Mesenchymal stem cell (in vitro differentiated cells and primary cell): ENCODE measurements around the gene KCNA4.
A peak's percentile ranks its signal among the peaks of the same experiment; 100 is the strongest.

ENCODE experiments used
- DNase-seq: peaks from one replicate; pipeline ENCODE4 v3.0.0-alpha.2; 2013
- H2AFZ ChIP-seq: one replicate; pipeline ENCODE4 v1.6.1; 2013; ENCODE audit warnings: low read depth, mild to moderate bottlenecking, control low read depth, inconsistent platforms, low read length, moderate library complexity
- H2AK5ac ChIP-seq: 2 replicates; pipeline ENCODE4 v1.6.1; 2013; ENCODE audit warnings: low read length, moderate library complexity, mild to moderate bottlenecking, inconsistent platforms; ENCODE audit not compliant: severe bottlenecking
- H2BK120ac ChIP-seq: one replicate; pipeline ENCODE4 v1.6.1; 2013; ENCODE audit warnings: low read depth, mild to moderate bottlenecking, inconsistent platforms, low read length, moderate library complexity
- H2BK12ac ChIP-seq, 2 experiments: one replicate each; pipeline ENCODE4 v1.6.1; 2013; ENCODE audit warnings: inconsistent platforms in 2 of 2, low read length in 2 of 2, mild to moderate bottlenecking in 2 of 2, moderate library complexity in 2 of 2, control low read depth in 1 of 2
- H2BK15ac ChIP-seq: one replicate; pipeline ENCODE4 v1.6.1; 2013; ENCODE audit warnings: mild to moderate bottlenecking, low read depth, inconsistent platforms; ENCODE audit not compliant: poor library complexity, severe bottlenecking
- H2BK5ac ChIP-seq: 2 replicates; pipeline ENCODE4 v1.6.1; 2013; ENCODE audit warnings: low read depth, mild to moderate bottlenecking, low read length, control low read depth, inconsistent platforms; ENCODE audit not compliant: poor library complexity, severe bottlenecking
- H3K14ac ChIP-seq, 2 experiments: one replicate each; pipeline ENCODE4 v1.6.1; 2013; ENCODE audit warnings: inconsistent platforms in 2 of 2, low read length in 2 of 2, control low read depth in 1 of 2, mild to moderate bottlenecking in 1 of 2, moderate library complexity in 1 of 2
- H3K18ac ChIP-seq, 2 experiments: one replicate each; pipeline ENCODE4 v1.6.1; 2013; ENCODE audit warnings: inconsistent platforms in 2 of 2, low read length in 2 of 2, control low read depth in 1 of 2, low read depth in 1 of 2, mild to moderate bottlenecking in 1 of 2
- H3K23ac ChIP-seq, 2 experiments: one replicate each; pipeline ENCODE4 v1.6.1; 2013; ENCODE audit warnings: inconsistent platforms in 2 of 2, low read length in 2 of 2, mild to moderate bottlenecking in 2 of 2, moderate library complexity in 2 of 2, control low read depth in 1 of 2
- H3K27ac ChIP-seq: 2 replicates; pipeline ENCODE4 v1.5.1; 2013; ENCODE audit warnings: mild to moderate bottlenecking, moderate library complexity, low read length, control low read depth, inconsistent platforms; ENCODE audit not compliant: poor library complexity, severe bottlenecking
- H3K27me3 ChIP-seq, 2 experiments: 2 replicates each; pipeline versions ENCODE4 v1.6.1 to v1.7.0; 2013; ENCODE audit warnings: low read length in 2 of 2, mild to moderate bottlenecking in 2 of 2, moderate library complexity in 2 of 2, control low read depth in 1 of 2, inconsistent platforms in 1 of 2; ENCODE audit not compliant: control insufficient read depth in 1 of 2, insufficient read depth in 1 of 2
- H3K36me3 ChIP-seq, 2 experiments: 2 replicates each; pipeline versions ENCODE4 v1.6.1 to v1.7.0; 2013; ENCODE audit warnings: low read length in 2 of 2, control low read depth in 1 of 2, inconsistent platforms in 1 of 2, low read depth in 1 of 2, mild to moderate bottlenecking in 1 of 2; ENCODE audit not compliant: insufficient read depth in 2 of 2, control insufficient read depth in 1 of 2
- H3K4ac ChIP-seq, 2 experiments: one replicate each; pipeline ENCODE4 v1.6.1; 2013; ENCODE audit warnings: inconsistent platforms in 2 of 2, low read length in 2 of 2, mild to moderate bottlenecking in 2 of 2, moderate library complexity in 2 of 2, control low read depth in 1 of 2, low read depth in 1 of 2
- H3K4me1 ChIP-seq: 2 replicates; pipeline ENCODE4 v1.6.1; 2013; ENCODE audit warnings: low read depth, low read length, control low read depth; ENCODE audit not compliant: control insufficient read depth, insufficient read depth
- H3K4me2 ChIP-seq: 2 replicates; pipeline ENCODE4 v1.6.1; 2013; ENCODE audit warnings: low read length, mild to moderate bottlenecking, inconsistent platforms; ENCODE audit not compliant: poor library complexity, severe bottlenecking
- H3K4me3 ChIP-seq, 2 experiments: 2 replicates each; pipeline versions ENCODE4 v1.5.1 to v1.7.0; 2013; ENCODE audit warnings: low read length in 2 of 2, mild to moderate bottlenecking in 2 of 2, control low read depth in 1 of 2, low read depth in 1 of 2; ENCODE audit not compliant: insufficient read depth in 1 of 2
- H3K79me1 ChIP-seq: replicated peaks from 2 replicates; pipeline ENCODE4 v1.6.1; 2013; ENCODE audit warnings: mild to moderate bottlenecking, control low read depth, low read length, inconsistent platforms; ENCODE audit not compliant: poor library complexity, severe bottlenecking
- H3K9ac ChIP-seq: 2 replicates; pipeline ENCODE4 v1.7.0; 2013; ENCODE audit warnings: mild to moderate bottlenecking, low read length, moderate library complexity
- H3K9me3 ChIP-seq: 2 replicates; pipeline ENCODE4 v1.7.0; 2013; ENCODE audit warnings: mild to moderate bottlenecking, low read length; ENCODE audit not compliant: control insufficient read depth
- H4K8ac ChIP-seq: one replicate; pipeline ENCODE4 v1.6.1; 2013; ENCODE audit warnings: inconsistent platforms, mild to moderate bottlenecking, low read length, moderate library complexity
- H4K91ac ChIP-seq: one replicate; pipeline ENCODE4 v1.6.1; 2013; ENCODE audit warnings: mild to moderate bottlenecking, low read length, inconsistent platforms
- WGBS: methylation state at CpG from one replicate; pipeline ENCODE4 v1.1.7; 2013; ENCODE audit warnings: mixed read lengths; 5-methylcytosine and 5-hydroxymethylcytosine counted together

KCNA4 gene

GRCh38 chr11:30019481-30019880 lies 2.7 kb upstream of the KCNA4 start:
- no peak overlapping the region for H3K27ac ChIP-seq
- no peak overlapping the region for H3K4me3 ChIP-seq
- no peaks in the 10 kb centered on the region for H3K36me3 ChIP-seq
- no peak overlapping the region for H3K23ac ChIP-seq
- no peak overlapping the region for H3K18ac ChIP-seq
- no peak for DNase-seq
- H3K9me3 ChIP-seq, result no peaks in the 10 kb centered on the region
- no peak overlapping the region for H4K91ac ChIP-seq
- no peak overlapping the region for H3K14ac ChIP-seq
- no peak overlapping the region for H2BK120ac ChIP-seq
- H3K4me1 ChIP-seq, result peaks cover 10% of the 10 kb centered on the region
- H2BK12ac ChIP-seq, result no peak overlapping the region
- WGBS, result 38% methylated on average over 3 of the region's 3 CpGs
- H4K8ac ChIP-seq, result no peak overlapping the region
- H2AFZ ChIP-seq, result no peak overlapping the region
- H2BK5ac ChIP-seq, result no peak overlapping the region
- no peaks in the 10 kb centered on the region for H3K79me1 ChIP-seq
- H3K4me2 ChIP-seq, result no peak overlapping the region
- H3K9ac ChIP-seq, result no peak overlapping the region
- H3K27me3 ChIP-seq, result peaks cover 41 to 46% of the 10 kb centered on the region in 2 experiments
- H2BK15ac ChIP-seq, result no peak overlapping the region
- H2AK5ac ChIP-seq, result no peak overlapping the region
- no peak overlapping the region for H3K4ac ChIP-seq

DNA sequence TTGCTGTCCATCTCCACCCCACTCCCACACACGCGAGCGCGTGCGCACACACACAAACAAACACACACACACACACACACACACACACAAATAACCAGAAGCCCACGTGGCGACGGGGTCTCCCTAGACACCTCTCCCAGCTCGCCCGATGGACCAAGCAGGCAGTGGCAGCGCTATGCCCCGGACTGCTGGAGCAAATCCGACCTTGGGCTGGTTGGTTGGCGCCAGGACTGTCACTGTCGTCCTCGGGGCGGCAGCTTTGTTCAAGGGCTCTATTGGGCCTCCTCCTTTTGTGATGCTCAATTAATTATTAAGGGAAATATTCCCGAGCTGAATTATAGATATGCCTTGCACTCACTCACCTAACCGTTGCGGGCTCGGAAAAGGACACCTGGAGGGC lies 1.7 kb upstream of the KCNA4 start:
- 62% methylated on average over 14 of the region's 21 CpGs for WGBS

GRCh38 chr11:30017445-30017895 lies 640 bp upstream of the KCNA4 start:
- no peak overlapping the region for H3K18ac ChIP-seq
- H3K4ac ChIP-seq, result no peak overlapping the region
- no peak overlapping the region for H2BK12ac ChIP-seq
- H3K27me3 ChIP-seq, result peaks cover 42 to 46% of the 10 kb centered on the region in 2 experiments
- H3K4me2 ChIP-seq, result no peak overlapping the region
- H2AK5ac ChIP-seq, result no peak overlapping the region
- no peak overlapping the region for H2BK120ac ChIP-seq
- peaks cover 10% of the 10 kb centered on the region for H3K4me1 ChIP-seq
- WGBS, result 29% methylated on average over 19 of the region's 19 CpGs
- no peak overlapping the region for H2BK5ac ChIP-seq
- H3K36me3 ChIP-seq, result no peaks in the 10 kb centered on the region
- no peak overlapping the region for H2BK15ac ChIP-seq
- H3K9ac ChIP-seq, result no peak overlapping the region
- H3K9me3 ChIP-seq, result peaks cover 2% of the 10 kb centered on the region
- no peak overlapping the region for H4K8ac ChIP-seq
- no peak overlapping the region for H3K23ac ChIP-seq
- no peak overlapping the region for H4K91ac ChIP-seq
- H3K79me1 ChIP-seq, result no peaks in the 10 kb centered on the region
- DNase-seq, result no peak
- peak overlapping the region in 1 of 2 experiments; percentile 65 for H3K4me3 ChIP-seq
- no peak overlapping the region for H3K14ac ChIP-seq
- no peak overlapping the region for H2AFZ ChIP-seq
- H3K27ac ChIP-seq, result no peak overlapping the region

More for the DNA sequence above, 1.7 kb upstream of the KCNA4 start:
- H4K8ac ChIP-seq, result no peak overlapping the region
- no peak overlapping the region for H2BK5ac ChIP-seq
- H3K4me1 ChIP-seq, result peaks cover 10% of the 10 kb centered on the region
- no peak overlapping the region for H2BK15ac ChIP-seq
- H3K27ac ChIP-seq, result no peak overlapping the region
- H3K4me3 ChIP-seq, result no peak overlapping the region
- no peak overlapping the region for H2BK12ac ChIP-seq
- H3K14ac ChIP-seq, result no peak overlapping the region
- H3K4ac ChIP-seq, result no peak overlapping the region
- no peak overlapping the region for H2AK5ac ChIP-seq
- no peaks in the 10 kb centered on the region for H3K36me3 ChIP-seq
- H3K4me2 ChIP-seq, result no peak overlapping the region
- H2AFZ ChIP-seq, result no peak overlapping the region
- peaks cover 42 to 46% of the 10 kb centered on the region in 2 experiments for H3K27me3 ChIP-seq
- H3K9me3 ChIP-seq, result peaks cover 2% of the 10 kb centered on the region
- H3K79me1 ChIP-seq, result no peaks in the 10 kb centered on the region
- H3K23ac ChIP-seq, result no peak overlapping the region
- DNase-seq, result no peak
- H4K91ac ChIP-seq, result no peak overlapping the region
- no peak overlapping the region for H3K9ac ChIP-seq
- H2BK120ac ChIP-seq, result no peak overlapping the region
- no peak overlapping the region for H3K18ac ChIP-seq

- peaks cover 2% of the 10 kb centered on the region for H3K9me3 ChIP-seq
- H3K79me1 ChIP-seq, result no peaks in the 10 kb centered on the region
- H3K14ac ChIP-seq, result no peak overlapping the region
- H3K27ac ChIP-seq, result no peak overlapping the region
- no peak overlapping the region for H2BK12ac ChIP-seq
- no peak overlapping the region for H3K18ac ChIP-seq
- H3K4me1 ChIP-seq, result peaks cover 10% of the 10 kb centered on the region
- WGBS, result 22% methylated on average over 28 of the region's 32 CpGs
- H3K4me3 ChIP-seq, result no peak overlapping the region
- no peak overlapping the region for H2BK15ac ChIP-seq
- no peak overlapping the region for H3K23ac ChIP-seq
- H3K4me2 ChIP-seq, result no peak overlapping the region
- DNase-seq, result no peak
- H3K36me3 ChIP-seq, result no peaks in the 10 kb centered on the region
- no peak overlapping the region for H4K91ac ChIP-seq
- no peak overlapping the region for H2AK5ac ChIP-seq
- H3K27me3 ChIP-seq, result peaks cover 42 to 46% of the 10 kb centered on the region in 2 experiments
- H3K9ac ChIP-seq, result no peak overlapping the region
- no peak overlapping the region for H3K4ac ChIP-seq
- H2AFZ ChIP-seq, result no peak overlapping the region
- H2BK120ac ChIP-seq, result no peak overlapping the region
- H2BK5ac ChIP-seq, result no peak overlapping the region
- no peak overlapping the region for H4K8ac ChIP-seq
These were observed 961 bp downstream of the KCNA4 start for GRCh38 chr11:30015725-30016412.
